Retinal pigment epithelial cell (primary cell): ENCODE data around the gene NIFK.
"Not testable (repeated sequence)": the region's sequence is repeated elsewhere in the genome, so short reads cannot be mapped to it uniquely, and the experiment has no call there.

Experiments
- DNase-seq: peaks from one replicate; pipeline ENCODE4 v3.0.0-alpha.2; 2010; ENCODE audit warnings: low read depth
- H3K4me3 ChIP-seq: 2 replicates; pipeline ENCODE4 v1.5.1; 2011; ENCODE audit warnings: mild to moderate bottlenecking, low read length, control low read depth, moderate library complexity
- CTCF ChIP-seq: conservative IDR thresholded peaks from 2 replicates; pipeline ENCODE4 v1.5.1; 2011; ENCODE audit warnings: low read depth, low read length, control low read depth, inconsistent platforms

NIFK gene

DNA sequence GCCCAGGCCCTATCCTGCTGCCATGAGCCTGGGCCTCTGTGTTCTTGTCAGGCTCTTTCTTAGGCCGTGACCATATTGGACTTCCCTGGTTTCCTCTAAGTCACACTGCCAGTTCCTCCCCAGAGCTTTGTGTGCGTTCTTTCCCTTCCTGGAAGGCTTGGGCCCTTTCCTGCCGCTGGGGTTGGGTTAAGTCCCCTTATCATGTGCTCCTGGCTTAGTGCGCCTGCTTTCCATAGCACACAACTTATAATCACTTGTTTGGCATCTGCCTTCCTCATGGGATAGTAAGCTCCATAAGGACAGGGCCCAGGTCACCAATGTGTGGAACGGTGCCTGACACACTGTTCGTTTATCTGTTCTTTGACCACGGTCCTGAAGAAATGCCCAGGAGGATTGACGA is 31.3 kb downstream of the NIFK start:
- no peak for DNase-seq
- H3K4me3 ChIP-seq = no peak overlapping the region
- no peak for TF ChIP-seq CTCF

DNA sequence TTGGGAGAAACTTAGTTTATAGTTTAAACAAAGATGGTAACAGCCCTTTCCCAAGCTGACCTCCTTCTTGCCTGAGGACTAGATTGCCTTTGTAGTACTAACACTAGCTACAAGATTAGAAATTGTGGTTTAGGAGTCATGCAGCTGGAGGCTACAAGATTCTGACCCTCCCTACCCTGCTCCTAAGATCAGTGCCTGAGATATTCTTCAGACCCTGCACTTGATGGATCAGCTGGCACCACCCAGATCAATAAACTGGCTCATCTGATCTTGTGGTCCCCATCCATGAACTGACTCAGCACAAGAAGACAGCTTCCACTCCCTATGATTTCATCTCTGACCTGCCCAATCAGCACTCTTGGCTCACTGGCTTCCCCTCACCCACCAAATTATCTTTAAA is 34.9 kb downstream of the NIFK start:
- DNase-seq, H3K4me3 ChIP-seq: not testable (repeated sequence)

GRCh38 chr2:121699421-121700333 is 37.0 kb downstream of the NIFK start:
- no peak overlapping the region for H3K4me3 ChIP-seq
- no peak for TF ChIP-seq CTCF
- DNase-seq = peak; percentile 76

DNA sequence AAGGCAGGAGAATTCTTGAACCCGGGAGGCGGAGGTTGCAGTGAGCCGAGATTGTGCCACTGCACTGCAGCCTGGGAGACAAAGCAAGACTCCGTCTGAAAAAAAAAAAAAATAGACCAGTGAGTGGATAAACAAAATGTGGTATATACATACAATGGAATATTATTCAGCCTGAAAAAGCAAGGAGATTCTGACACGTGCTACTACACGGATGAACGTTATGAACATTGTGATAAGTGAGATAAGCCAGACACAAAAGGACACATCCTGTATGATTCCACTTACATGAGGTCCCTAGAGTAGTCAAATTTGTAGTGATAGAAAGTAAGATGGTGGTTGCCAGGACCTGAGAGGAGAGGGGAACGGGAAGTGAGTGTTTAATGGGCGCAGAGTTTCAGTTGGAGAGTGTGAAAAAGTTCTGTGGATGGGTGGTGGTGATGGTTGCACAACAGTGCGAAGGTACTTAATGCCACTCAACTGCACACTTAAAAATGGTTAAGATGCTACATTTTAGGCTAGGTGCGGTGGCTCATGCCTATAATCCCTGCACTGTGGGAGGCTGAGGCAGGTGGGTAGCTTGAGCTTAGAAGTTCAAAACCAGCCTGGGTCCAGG is 38.3 kb downstream of the NIFK start:
- TF ChIP-seq CTCF = no peak
- no peak for DNase-seq

DNA sequence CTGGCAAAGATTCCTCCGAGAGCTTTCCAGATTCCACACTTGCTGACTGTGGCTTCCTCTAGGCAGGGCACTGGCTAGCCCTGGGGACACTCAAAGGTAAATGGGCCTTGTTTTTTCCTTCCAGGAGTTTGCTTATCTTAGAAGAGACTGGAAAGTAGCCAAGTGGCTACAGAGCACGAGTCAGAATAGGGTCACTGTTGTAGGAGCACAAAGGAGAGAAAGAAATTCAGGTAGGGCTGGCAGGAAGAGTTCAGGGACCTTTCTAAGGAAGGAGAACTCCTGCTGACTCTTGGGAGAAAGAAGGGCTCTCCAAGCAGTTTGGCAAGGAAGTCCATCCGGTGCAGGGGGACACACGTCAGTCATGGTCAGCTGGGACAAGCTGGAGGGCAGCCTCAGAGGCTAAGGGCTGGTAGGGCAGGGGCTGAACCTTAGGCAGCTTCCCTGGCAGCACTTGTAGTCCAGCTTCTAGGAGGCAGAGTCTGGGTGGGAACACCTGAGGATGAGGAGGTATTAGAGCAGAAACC is 39.5 kb downstream of the NIFK start:
- TF ChIP-seq CTCF = no peak
- DNase-seq = no peak
- H3K4me3 ChIP-seq = no peak overlapping the region

More for the DNA sequence above, 38.3 kb downstream of the NIFK start:
- H3K4me3 ChIP-seq = no peak overlapping the region

- TF ChIP-seq CTCF = no peak
- H3K4me3 ChIP-seq = no peak overlapping the region
- no peak for DNase-seq
Observed at GRCh38 chr2:121696410-121696930, 40.2 kb downstream of the NIFK start.

DNA sequence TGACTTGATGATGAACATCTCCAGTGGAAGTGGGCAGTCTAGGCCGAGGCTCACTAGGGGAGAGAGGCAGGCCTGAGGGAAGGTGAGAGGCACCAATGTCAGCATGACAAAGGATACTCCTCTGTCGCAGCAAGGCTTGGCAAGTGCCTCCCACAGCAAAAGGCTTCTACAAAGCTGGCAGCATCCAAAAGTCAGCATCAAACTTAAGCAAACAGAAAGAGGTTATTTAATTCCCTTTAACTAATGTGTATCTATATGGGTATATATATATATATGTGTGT is 41.6 kb downstream of the NIFK start:
- DNase-seq = no peak
- H3K4me3 ChIP-seq = no peak overlapping the region
- TF ChIP-seq CTCF = no peak
